Adrenal gland (tissue), 5 donors: ENCODE data around the gene ORAI3.

ENCODE experiments used
- CTCF ChIP-seq, 6 experiments: fragments of 450-650 bp in 4 of 6; fragments of 200-600 bp in 2 of 6; sonication (generic) in 1 of 6; IDR thresholded peaks; 1 replicate in 5 of 6; 2 replicates in 1 of 6; pipeline versions ENCODE4 v1.5.1 to v1.8.0; 2016 to 2021; ENCODE audit warnings: antibody characterized with exemption in 6 of 6, mild to moderate bottlenecking in 2 of 6, moderate library complexity in 1 of 6
- POLR2A ChIP-seq, 2 donors: fragments of 450-650 bp; IDR thresholded peaks; one replicate each; pipeline ENCODE4 v1.6.1; 2017; ENCODE audit warnings: antibody characterized with exemption in 2 of 2, mild to moderate bottlenecking in 2 of 2, moderate library complexity in 1 of 2
- donor health status: DM: no; HTN: no; CAD: no.

- no peak for TF ChIP-seq POLR2A (IDR thresholded peaks at IDR 0.05)
- no peak for TF ChIP-seq CTCF (IDR thresholded peaks at IDR 0.05)
These were observed 48.3 kb upstream of the ORAI3 start for GRCh38 chr16:30900588-30900987.
